DMS114 treated with DMSO at 0.1 percent for 48 hours (cell line): ENCODE results near the gene CTDSP1.

Source experiments
- DNase-seq: peaks from one replicate; lab custom pipeline; 2025; ENCODE audit not compliant: unreplicated experiment; lab: John Stamatoyannopoulos, UW

CTDSP1 gene

GRCh38 chr2:218422403-218423086 is 22.9 kb downstream of the CTDSP1 start:
- DNase-seq = no peak

- DNase-seq = no peak
These were observed 23.9 kb downstream of the CTDSP1 start for GRCh38 chr2:218423584-218423983.

- no peak for DNase-seq
These were observed 25.9 kb downstream of the CTDSP1 start for GRCh38 chr2:218425531-218425930.

GRCh38 chr2:218427741-218428140 is 28.1 kb downstream of the CTDSP1 start:
- no peak for DNase-seq

- DNase-seq = no peak
These were observed 29.3 kb downstream of the CTDSP1 start for GRCh38 chr2:218428846-218429558.

- DNase-seq = no peak
These were observed 30.4 kb downstream of the CTDSP1 start for GRCh38 chr2:218429911-218430692.

GRCh38 chr2:218430721-218431120 is 31.1 kb downstream of the CTDSP1 start:
- no peak for DNase-seq

- DNase-seq = no peak
These were observed 32.2 kb downstream of the CTDSP1 start for GRCh38 chr2:218431878-218432277.

- DNase-seq = no peak
These were observed 33.2 kb downstream of the CTDSP1 start for GRCh38 chr2:218432676-218433365.

GRCh38 chr2:218434456-218434855 is 34.8 kb downstream of the CTDSP1 start:
- DNase-seq = no peak

GRCh38 chr2:218435003-218435982 is 35.6 kb downstream of the CTDSP1 start:
- no peak for DNase-seq

GRCh38 chr2:218436992-218437391 is 37.3 kb downstream of the CTDSP1 start:
- DNase-seq = no peak

- DNase-seq = no peak
These were observed 38.3 kb downstream of the CTDSP1 start for GRCh38 chr2:218437969-218438368.

- no peak for DNase-seq
These were observed 38.9 kb downstream of the CTDSP1 start for GRCh38 chr2:218438596-218438995.

GRCh38 chr2:218444692-218445357 is 45.2 kb downstream of the CTDSP1 start:
- no peak for DNase-seq

- DNase-seq = no peak
These were observed 45.9 kb downstream of the CTDSP1 start for GRCh38 chr2:218445602-218446001.

GRCh38 chr2:218446547-218446946 is 46.9 kb downstream of the CTDSP1 start:
- DNase-seq = no peak

- no peak for DNase-seq
These were observed 47.4 kb downstream of the CTDSP1 start for GRCh38 chr2:218447072-218447471.

GRCh38 chr2:218448934-218449333 is 49.3 kb downstream of the CTDSP1 start:
- DNase-seq = no peak

- no peak for DNase-seq
These were observed 52.4 kb downstream of the CTDSP1 start for GRCh38 chr2:218452079-218452478.
